ENCODE measurements around the gene TCN1. TPM values are rescaled to one million over a fixed set of nuclear protein-coding genes. Genes with fewer than 3 reads are reported as not detected.

Gene TCN1
- total RNA-seq, 2 donors from 2014 or later: not detected

DNA sequence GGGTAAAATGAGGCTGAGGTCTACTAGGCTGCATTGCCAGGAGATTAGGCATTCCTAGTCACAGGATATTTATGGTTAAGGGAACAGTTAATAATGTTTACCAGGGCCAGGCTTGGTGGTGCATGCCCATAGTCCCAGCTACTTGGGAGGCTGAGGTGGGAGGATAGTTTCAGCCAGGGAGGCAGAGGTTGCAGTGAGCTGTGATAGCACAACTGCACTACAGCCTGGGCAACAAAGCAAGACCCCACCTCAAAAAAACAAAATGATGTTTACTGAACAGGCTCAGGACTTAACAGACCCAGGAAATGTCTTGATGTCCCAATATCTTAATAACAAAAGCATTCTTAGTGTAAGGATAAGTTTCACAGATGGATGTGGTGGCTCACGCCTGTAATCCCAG, 52.9 kb downstream of the TCN1 start:
- DNase-seq: no peak
- Mint-ChIP-seq H3K4me3 (no peak overlapping the region), H3K36me3 (ENCODE audit: insufficient read depth in 2 of 2) (peaks cover 2 to 5% of the 10 kb centered on the region in 2 donors)

DNA sequence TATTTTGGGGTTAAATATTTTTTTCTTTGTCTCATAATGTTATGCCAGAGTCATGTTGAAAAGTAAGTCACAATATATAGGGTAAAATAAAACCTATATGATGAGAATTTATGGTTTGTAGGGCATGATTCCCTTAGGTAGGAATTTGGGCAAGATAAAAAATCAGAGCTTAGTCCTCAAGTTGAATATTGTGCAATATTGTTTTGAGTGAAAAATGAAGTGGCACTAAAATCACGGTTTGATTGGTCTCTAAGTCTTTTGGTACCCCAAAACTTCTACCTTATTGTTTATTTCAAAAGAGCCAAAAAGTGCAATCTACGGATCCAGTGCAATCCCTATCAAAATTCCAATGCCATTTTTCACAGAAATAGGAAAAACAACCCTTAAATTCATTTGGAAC, 54.1 kb downstream of the TCN1 start:
- H3K27ac Mint-ChIP-seq: no peak overlapping the region
- H3K4me3 Mint-ChIP-seq: no peak overlapping the region
- no peak for DNase-seq
- peaks cover 0 to 3% of the 10 kb centered on the region in 2 donors for H3K9me3 Mint-ChIP-seq
- peaks cover 2 to 5% of the 10 kb centered on the region in 2 donors for H3K36me3 Mint-ChIP-seq (ENCODE audit: insufficient read depth in 2 of 2)
- H3K27me3 Mint-ChIP-seq (ENCODE audit: low read depth): no peaks in the 10 kb centered on the region
- H3K4me1 Mint-ChIP-seq (ENCODE audit: low read depth): peaks cover 34% of the 10 kb centered on the region
- no peak for ATAC-seq (replicated peaks in 1 of 2)

More for the DNA sequence above, 52.9 kb downstream of the TCN1 start:
- ATAC-seq (replicated peaks in 1 of 2): no peak
- no peaks in the 10 kb centered on the region for H3K27me3 Mint-ChIP-seq (ENCODE audit: low read depth)
- H3K9me3 Mint-ChIP-seq: peaks cover 0 to 3% of the 10 kb centered on the region in 2 donors
- peaks cover 32% of the 10 kb centered on the region for H3K4me1 Mint-ChIP-seq (ENCODE audit: low read depth)
- H3K27ac Mint-ChIP-seq: no peak overlapping the region

DNA sequence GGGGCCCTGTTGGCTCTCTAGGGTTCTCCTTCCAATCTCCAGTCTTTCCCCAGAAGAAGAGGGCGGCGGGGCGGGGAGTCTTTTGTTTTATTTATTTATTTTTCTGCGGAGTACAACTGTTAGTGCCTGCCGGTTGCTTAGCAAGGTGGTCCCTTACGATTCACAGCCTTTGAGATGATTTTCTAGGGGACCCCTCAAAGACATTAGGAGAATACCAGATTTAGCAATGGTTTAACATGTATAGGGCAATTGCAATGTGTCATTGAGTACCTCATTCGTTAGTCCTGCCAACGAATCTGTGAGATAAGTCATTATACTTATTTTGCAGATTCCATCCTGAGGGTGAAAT, 55.4 kb downstream of the TCN1 start:
- DNase-seq (no peak), ATAC-seq (replicated peaks in 1 of 2) (no peak)
- Mint-ChIP-seq H3K4me3 (peak overlapping the region; percentile 94 to 95), H3K27me3 (ENCODE audit: low read depth) (no peaks in the 10 kb centered on the region), H3K36me3 (ENCODE audit: insufficient read depth in 2 of 2) (peaks cover 5 to 12% of the 10 kb centered on the region in 2 donors), H3K4me1 (ENCODE audit: low read depth) (peaks cover 34% of the 10 kb centered on the region), H3K9me3 (peaks cover 0 to 3% of the 10 kb centered on the region in 2 donors), H3K27ac (peak overlapping the region; percentile 96)

DNA sequence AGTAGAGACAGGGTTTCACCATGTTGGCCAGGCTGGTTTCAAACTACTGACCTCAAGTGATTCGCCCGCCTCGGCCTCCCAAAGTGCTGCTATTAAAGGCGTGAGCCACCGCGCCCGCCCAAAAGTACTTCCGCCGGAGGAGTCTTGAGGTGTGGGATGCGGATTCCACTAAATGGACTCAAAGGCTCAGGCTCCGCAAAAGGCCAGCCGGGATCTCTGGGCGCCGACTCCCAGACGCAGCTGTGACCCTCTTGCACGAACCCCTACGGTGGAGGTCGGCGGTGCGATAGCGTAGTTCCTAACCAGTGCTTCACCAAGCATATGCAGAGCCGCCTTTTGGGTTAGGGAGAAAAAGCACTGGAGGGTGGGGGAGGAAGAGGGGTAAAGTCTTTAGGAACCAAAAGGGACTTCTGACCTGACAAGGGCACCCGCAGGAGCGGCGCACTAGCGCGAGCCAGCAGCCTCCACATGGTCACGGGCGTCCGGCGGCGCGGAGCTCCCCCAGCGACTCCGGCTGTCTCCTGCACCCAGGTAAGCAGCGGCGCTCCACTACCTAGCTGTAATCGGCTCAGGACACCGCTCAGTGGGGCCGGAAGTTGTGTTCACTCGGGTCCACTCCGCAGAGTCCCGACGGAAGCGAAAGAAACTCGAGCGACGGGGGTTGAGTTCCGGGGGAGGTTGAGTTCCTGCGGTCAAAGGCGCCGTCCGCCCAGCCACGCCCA, 55.9 kb downstream of the TCN1 start, which contains the start of gene MRPL16:
Gene MRPL16 (minus strand): TSS at position 590 of the 722 bp plus-strand sequence. CDS start 120 bp downstream, at position 470.
- peaks cover 34% of the 10 kb centered on the region for H3K4me1 Mint-ChIP-seq (ENCODE audit: low read depth)
- no peaks in the 10 kb centered on the region for H3K27me3 Mint-ChIP-seq (ENCODE audit: low read depth)
- ATAC-seq (replicated peaks in 1 of 2) (peak; percentile 100), DNase-seq (peak; percentile 90)
- peak within 1 kb of the TSS; percentile 96 for H3K27ac Mint-ChIP-seq
- H3K4me3 Mint-ChIP-seq: peak within 1 kb of the TSS; percentile 94 to 95
- H3K36me3 Mint-ChIP-seq (ENCODE audit: insufficient read depth in 2 of 2): peaks cover 5 to 12% of the 10 kb centered on the region in 2 donors
- H3K9me3 Mint-ChIP-seq: peaks cover 0 to 3% of the 10 kb centered on the region in 2 donors

DNA sequence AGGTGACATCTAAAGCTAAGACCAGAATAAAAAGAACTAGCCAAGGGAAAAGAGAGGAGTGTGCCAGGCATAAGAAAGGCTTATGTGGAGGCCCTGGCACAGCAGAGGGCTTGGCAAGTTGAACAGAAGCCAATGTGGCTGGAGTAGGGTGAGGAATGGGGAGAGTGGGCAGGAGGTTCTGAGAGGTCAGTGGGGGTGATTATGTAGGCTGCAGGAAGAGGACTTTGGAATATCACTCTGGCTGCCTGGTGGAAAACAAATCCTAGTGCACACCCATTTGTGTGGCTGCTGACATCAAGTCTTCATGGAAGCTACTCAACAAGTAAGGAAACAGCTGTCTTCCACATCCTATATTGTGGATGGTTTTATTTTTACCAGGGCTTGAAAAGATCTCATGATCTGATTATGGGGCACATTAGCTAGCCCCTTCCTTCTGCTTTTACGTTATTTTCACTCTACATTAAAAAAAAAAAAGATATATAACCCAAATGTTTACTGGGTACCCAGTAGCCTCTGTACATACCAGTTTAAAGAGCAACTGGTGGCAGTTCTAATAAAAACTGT, 59.2 kb downstream of the TCN1 start:
- no peaks in the 10 kb centered on the region for H3K27me3 Mint-ChIP-seq (ENCODE audit: low read depth)
- peak overlapping the region; percentile 77 for H3K27ac Mint-ChIP-seq
- H3K4me3 Mint-ChIP-seq: no peak overlapping the region
- peaks cover 5 to 12% of the 10 kb centered on the region in 2 donors for H3K36me3 Mint-ChIP-seq (ENCODE audit: insufficient read depth in 2 of 2)
- DNase-seq: no peak
- H3K4me1 Mint-ChIP-seq (ENCODE audit: low read depth): peaks cover 27% of the 10 kb centered on the region
- no peak for ATAC-seq (replicated peaks in 1 of 2)
- peaks cover 0 to 3% of the 10 kb centered on the region in 2 donors for H3K9me3 Mint-ChIP-seq

DNA sequence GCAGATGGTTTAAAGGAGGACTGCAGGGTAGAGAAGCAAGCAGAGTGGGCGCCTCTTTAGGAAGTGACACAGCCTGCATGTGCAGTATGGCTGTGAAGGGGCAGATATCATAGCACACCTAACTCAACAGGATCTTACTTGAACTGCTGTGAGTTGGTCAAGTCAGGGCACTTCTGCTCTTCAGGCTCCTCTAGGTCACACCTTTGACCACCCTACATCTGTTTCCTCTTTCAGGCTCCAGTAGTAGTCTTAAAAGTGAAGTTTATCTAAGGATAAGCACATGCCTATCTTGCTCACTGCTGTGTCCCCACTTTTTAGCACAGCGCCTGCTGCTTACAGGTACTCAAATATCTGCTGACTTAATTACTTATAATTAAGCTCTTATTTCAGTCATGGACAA, 62.2 kb downstream of the TCN1 start:
- peaks cover 3 to 7% of the 10 kb centered on the region in 2 donors for H3K36me3 Mint-ChIP-seq (ENCODE audit: insufficient read depth in 2 of 2)
- no peaks in the 10 kb centered on the region for H3K27me3 Mint-ChIP-seq (ENCODE audit: low read depth)
- peaks cover 9% of the 10 kb centered on the region for H3K4me1 Mint-ChIP-seq (ENCODE audit: low read depth)
- H3K9me3 Mint-ChIP-seq: no peaks in the 10 kb centered on the region
- H3K4me3 Mint-ChIP-seq: no peak overlapping the region
- H3K27ac Mint-ChIP-seq: no peak overlapping the region
- DNase-seq (no peak), ATAC-seq (replicated peaks in 1 of 2) (no peak)

Other genes with a start within 250 kb of the TCN1 start
- gene PATL1, start 197.4 kb downstream of the TCN1 start, total RNA-seq: 10 to 100 TPM; 70.9 to 75.1 TPM
- not detected for gene OR10V1, start 152.6 kb downstream of the TCN1 start, total RNA-seq
- gene STX3, start 111.1 kb downstream of the TCN1 start, total RNA-seq: 10 to 100 TPM in 1 of 2 donors, 1 to 10 TPM in 1; 6.9 to 12.9 TPM
- 10 to 100 TPM; 53.8 to 58.0 TPM for gene MRPL16, start 55.7 kb downstream of the TCN1 start, total RNA-seq
- not detected for gene CBLIF, start 21.0 kb downstream of the TCN1 start, total RNA-seq
- not detected for gene OOSP3, start 12.3 kb upstream of the TCN1 start, total RNA-seq
- gene OOSP1, start 71.9 kb upstream of the TCN1 start, total RNA-seq: not detected
- not detected for gene OOSP4A, start 97.5 kb upstream of the TCN1 start, total RNA-seq
- not detected for gene OOSP4B, start 150.7 kb upstream of the TCN1 start, total RNA-seq
- not detected for gene OOSP2, start 173.9 kb upstream of the TCN1 start, total RNA-seq
- gene MS4A3, start 190.2 kb upstream of the TCN1 start, total RNA-seq: not detected
- not detected for gene MS4A2, start 222.2 kb upstream of the TCN1 start, total RNA-seq